Myocyte (in vitro differentiated cells): ENCODE measurements around the gene ENO2. TPM values are rescaled to one million over a fixed set of nuclear protein-coding genes. Genes with fewer than 3 reads are reported as not detected.
"Not testable (repeated sequence)": the region's sequence is repeated elsewhere in the genome, so short reads cannot be mapped to it uniquely, and the experiment has no call there.

Source experiments
- DNase-seq: peaks from one replicate; pipeline ENCODE4 v3.0.0-alpha.2; 2012; ENCODE audit warnings: low read depth
- polyA plus RNA-seq: library from polyadenylated mRNA; unstranded; fragments of >200 nt; gene quantifications from one replicate; pipeline ENCODE4 v1.2.1, GENCODE V29; 2012; ENCODE audit warnings: missing spikeins
- total RNA-seq: library from RNA; depleted of rRNA; stranded (reverse); fragments of >200 nt; gene quantifications from 2 replicates; pipeline ENCODE4 v1.2.3, GENCODE V29; 2014

ENO2 gene
- total RNA-seq: 9.0 and 9.9 TPM in 2 replicates
- 77.6 TPM for polyA plus RNA-seq

DNA sequence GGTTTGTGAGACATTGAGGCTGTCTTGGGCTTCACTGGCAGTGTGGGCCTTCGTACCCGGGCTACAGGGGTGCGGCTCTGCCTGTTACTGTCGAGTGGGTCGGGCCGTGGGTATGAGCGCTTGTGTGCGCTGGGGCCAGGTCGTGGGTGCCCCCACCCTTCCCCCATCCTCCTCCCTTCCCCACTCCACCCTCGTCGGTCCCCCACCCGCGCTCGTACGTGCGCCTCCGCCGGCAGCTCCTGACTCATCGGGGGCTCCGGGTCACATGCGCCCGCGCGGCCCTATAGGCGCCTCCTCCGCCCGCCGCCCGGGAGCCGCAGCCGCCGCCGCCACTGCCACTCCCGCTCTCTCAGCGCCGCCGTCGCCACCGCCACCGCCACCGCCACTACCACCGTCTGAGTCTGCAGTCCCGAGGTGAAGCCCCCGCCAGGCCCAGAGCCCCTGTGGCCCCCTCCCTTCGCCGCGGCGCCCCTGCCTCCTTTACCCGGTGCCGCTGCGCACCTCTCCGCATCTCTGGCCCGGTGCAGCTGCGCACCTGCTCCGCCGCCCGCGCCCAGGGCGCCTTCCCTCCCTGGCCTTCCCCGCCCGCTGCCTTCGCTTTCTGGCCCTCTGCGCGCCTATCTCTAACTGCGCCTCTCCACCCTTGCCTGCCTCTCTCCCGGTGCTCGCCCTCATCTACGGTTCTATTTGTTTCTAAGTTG is at the start of gene ENO2:
Gene ENO2 (plus strand): TSS at position 335 of the 701 bp plus-strand sequence. CDS start 1,253 bp downstream, outside the sequence.
- DNase-seq: peak; percentile 66

DNA sequence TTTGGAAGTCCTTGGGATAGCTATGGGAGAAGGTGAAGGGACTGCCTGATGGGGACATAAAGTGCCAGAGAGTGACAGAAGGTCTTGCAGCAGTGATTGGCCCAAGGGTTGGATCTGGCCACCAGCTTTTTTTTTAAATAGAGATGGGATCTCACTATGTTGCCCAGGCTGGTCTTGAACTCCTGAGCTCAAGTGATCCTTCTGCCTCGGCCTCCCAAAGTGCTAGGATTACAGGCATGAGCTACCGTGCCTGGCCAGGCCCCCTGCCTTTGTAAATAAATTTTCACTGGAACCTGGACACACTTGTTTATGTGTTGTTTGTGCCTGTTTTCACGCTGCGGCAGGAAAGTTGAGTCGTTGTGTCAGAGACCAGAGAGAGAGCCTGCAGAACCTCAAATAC is 49.1 kb upstream of the ENO2 start:
- DNase-seq: not testable (repeated sequence)

DNA sequence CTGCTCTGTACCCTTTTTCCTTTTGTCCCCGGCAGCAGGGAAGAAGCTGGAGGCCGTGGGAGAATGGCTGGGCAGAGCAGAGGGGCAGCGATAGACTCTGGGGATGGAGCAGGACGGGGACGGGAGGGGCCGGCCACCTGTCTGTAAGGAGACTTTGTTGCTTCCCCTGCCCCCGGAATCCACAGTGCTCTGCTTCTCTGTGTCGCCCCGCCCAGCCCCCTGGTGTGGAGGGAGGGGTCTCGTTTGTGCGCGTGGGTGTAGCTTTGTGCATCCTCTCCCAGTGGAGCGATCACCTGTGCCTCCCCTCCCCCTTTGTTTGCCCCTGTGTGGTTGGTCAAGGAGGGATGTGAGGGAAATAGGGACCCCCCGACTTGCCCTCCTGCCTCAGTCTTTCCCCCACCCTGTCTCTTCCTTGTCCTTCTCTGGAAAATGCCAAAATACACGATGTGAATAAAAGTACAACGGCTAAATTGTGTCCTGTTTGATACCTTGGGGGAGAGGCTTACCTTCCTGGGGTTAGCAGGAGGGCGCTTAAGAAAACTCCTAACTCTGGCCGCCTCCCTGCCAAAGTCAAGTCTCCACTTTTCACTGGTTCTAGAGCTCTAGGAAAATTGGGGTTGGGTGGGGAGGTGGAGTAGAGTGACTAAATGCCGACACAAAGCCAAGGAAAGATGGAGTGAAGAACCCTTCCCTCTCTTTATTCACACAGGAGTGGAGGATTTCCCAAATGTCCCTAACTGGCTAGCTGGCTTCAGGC is 48.0 kb upstream of the ENO2 start:
- DNase-seq: no peak

DNA sequence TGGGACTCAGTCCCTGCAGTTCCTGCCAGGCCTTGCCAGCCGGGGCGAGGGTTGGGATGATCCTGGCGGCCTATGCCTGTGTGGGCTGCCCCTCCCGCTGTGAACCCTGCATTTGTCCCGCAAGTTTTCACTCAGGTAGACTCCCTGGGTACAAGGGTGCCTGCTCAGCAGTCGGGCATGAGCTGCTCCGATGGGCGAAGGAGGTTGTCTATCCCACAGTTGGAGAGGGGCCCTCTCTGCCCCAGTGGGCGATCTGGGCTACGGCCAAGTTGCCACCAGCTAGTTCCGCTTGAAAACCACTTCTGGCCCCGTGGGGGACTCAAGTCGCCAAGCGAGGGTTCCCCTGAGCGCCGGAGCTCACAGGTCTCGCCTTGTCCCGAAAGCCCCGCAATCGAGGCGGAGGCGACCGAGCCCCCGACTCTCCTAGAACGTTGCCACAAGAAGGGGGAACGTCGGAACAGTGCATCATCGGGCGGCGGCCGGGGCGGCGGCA is 47.4 kb upstream of the ENO2 start:
- no peak for DNase-seq

DNA sequence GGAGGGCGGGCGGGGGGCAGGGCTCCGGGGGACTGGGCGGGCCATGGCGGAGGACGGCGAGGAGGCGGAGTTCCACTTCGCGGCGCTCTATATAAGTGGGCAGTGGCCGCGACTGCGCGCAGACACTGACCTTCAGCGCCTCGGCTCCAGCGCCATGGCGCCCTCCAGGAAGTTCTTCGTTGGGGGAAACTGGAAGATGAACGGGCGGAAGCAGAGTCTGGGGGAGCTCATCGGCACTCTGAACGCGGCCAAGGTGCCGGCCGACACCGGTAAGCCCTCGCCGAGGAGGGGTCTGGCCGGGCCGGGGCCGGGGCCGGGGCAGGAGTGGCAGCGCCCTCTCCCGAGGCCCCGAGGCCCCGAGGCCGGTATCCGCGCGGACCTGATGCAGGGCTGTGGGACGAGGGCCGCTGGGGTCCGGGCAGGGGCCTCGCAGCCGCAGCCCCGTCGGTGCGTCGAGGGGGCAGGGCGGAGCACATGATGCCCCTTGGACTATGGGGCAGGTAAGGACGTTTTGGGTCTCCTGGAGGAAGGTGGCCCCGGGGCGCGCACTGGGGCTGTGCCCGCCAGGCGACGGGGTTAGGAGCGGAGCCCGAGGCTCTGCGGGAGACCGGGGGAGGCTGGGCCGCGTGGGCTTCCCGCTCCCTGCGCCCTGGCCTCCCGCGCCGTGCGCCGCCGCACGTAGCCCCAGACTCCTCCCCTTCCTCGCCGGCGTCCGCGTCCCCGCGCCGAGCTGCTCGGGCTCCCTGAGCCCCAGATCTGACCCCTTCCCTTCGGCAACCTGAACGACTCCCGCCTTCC is 46.8 kb upstream of the ENO2 start, which contains the start of gene TPI1:
Gene TPI1 (plus strand): TSS at position 119 of the 798 bp plus-strand sequence. CDS start 36 bp downstream, at position 155.
- DNase-seq: peak; percentile 77

DNA sequence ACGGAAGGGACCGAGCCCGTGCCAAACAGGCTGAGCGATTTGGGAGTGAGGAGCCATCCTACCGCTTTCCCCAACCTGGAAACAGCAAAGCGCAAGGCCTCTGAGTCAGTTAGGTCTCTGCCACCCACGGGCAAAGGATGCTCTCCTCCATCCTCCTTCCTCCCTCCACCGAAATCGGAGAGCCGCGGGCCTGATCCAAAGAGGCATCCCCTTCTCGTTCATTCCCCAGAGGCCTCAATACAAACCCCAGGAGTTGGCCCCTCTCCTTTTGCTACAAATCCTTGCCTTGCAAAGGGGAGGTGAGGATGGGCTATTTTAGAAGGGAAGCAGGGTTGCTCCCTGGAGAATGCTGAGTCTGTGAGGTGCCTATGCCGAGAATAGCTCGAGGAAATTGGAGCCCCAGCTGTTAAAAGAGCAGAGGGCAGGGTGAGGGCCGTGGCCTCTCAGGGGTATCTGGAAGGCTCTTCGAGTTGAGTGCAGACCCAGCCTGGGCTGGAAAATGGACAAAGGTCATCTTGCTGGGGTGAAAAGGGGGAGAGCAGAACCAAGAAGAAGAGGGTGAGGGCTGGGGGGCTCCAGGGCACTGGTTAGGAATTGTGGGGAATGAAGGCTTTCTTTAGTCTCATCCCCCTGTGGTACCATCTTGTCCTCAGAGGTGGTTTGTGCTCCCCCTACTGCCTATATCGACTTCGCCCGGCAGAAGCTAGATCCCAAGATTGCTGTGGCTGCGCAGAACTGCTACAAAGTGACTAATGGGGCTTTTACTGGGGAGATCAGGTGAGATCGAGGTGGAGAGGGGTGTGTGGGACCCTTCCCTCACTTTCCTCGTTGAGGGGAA is 46.0 kb upstream of the ENO2 start:
- DNase-seq: peak; percentile 70

DNA sequence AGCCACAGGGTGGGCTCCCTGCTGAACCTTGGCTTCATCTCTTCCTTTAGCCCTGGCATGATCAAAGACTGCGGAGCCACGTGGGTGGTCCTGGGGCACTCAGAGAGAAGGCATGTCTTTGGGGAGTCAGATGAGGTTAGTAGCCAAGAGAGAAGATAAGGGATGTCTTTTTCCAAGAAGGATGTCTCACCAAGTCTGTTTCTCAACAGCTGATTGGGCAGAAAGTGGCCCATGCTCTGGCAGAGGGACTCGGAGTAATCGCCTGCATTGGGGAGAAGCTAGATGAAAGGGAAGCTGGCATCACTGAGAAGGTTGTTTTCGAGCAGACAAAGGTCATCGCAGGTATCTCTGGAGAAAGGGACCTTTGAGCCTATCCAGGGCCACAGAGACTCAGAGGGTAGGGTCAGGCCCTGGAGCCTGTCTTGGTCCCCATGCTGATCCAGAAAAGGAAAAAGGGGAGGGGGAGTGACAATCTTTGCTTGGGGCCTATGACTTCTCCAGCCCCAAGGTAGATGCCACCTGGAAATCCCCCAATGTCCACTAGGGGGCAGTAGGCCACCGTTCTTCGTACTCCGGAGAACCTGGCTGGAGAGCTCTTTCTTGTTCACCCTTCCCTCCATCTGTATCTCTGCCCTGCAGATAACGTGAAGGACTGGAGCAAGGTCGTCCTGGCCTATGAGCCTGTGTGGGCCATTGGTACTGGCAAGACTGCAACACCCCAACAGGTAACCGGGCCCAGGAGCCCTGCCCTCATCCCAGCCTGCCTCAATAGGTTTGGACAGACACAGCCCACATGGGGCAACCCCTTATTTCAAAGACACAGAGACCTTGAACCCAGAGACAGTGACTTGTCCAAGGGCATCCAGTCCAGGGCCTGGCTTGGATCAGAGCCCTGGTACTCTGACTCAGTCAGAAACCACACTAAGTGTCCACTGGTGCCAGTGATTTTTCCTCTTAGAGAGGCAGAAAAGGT is 45.0 kb upstream of the ENO2 start:
- DNase-seq: peak; percentile 79

DNA sequence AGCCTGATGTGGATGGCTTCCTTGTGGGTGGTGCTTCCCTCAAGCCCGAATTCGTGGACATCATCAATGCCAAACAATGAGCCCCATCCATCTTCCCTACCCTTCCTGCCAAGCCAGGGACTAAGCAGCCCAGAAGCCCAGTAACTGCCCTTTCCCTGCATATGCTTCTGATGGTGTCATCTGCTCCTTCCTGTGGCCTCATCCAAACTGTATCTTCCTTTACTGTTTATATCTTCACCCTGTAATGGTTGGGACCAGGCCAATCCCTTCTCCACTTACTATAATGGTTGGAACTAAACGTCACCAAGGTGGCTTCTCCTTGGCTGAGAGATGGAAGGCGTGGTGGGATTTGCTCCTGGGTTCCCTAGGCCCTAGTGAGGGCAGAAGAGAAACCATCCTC is 44.1 kb upstream of the ENO2 start:
- DNase-seq: not testable (repeated sequence)

DNA sequence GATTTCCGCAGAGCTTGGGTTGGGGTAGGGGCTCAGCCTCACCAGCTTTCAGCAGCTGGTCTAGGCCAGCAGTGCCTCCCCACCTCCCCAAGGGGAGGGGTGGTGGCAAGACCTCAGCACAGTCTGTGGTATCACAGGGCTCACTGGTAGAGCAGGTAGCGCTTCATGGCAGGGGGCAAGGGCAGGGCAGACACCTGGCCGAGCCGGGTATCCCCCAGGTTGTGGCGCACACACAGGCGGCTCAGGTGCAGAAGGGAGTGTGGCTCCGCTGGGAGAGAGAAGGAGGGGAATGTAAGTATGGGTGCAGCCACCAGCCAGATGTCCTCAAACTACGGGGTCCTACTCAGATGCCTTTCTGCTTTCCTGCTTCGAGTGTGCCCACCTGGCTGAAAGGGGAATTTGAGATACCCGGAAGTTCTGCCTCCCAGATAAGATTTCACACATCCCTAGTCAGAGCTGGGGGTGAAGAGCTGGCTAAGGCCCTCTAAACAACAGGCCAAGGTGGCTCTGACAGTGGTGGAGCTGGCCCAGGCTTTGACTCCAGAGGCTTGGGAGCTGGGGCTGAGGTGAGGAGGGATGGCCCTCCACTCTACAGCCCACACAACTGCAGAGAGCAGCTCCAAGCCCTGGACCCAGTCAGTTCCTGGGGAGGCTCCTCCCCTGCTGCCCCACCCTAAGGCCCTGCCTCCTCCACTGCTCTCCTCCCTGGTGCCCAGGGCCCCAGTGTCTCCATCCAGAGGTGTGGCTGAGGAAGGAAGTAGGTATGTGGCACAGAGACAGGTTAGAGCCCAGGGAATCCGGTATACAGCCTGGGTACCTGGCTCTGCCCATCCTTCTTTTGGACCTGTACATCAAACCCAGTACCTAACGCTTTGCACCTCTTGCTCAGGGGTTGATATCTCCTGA is 43.1 kb upstream of the ENO2 start:
- DNase-seq: peak; percentile 34

DNA sequence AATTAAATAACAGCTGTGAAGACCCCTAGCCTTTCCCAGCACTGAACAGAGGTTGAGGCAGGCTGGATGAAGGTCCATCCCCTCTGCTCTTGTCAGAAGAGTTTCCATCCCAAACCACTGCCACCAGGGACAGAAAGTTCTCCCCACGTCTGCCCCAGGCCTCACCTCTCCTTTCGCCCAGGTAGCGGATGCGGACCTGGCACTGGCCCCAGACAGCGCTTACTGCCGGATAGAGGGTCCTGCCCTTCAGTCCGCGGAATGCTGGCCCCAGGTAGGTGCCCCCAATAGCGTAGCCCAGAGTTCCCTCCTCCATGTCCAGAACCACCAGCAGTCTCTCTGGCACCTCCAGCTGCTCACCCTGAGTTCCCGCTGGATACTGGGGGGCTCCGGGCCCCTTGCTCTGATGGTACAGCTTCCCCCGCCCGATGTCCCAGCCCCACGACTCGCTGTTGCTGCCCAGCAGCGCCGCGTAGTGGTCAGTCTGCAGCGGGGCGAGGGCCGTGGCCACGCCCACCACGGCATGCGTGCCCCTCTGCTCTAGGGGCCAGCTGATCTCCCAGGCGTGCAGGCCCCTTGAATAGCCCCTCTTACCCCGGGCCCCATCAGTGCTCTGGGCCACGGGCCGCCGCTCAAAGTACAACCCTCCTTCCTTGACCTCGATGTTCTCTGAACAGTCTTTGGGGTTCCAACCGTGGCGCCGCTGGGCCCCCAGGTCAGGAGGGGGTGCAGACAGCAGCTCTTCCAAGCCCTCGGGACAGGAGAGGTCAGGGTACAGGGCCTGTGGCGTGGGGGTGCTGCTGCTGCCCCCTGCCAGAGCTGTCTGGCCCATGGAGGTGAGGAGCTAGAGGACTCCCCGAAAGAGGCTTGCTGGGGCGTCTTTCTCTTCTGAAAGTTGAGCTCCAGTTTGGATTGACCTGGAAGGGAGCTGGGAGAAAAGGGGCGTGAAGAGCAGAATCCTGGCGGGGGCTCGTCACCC is 42.0 kb upstream of the ENO2 start:
- peak; percentile 80 for DNase-seq

DNA sequence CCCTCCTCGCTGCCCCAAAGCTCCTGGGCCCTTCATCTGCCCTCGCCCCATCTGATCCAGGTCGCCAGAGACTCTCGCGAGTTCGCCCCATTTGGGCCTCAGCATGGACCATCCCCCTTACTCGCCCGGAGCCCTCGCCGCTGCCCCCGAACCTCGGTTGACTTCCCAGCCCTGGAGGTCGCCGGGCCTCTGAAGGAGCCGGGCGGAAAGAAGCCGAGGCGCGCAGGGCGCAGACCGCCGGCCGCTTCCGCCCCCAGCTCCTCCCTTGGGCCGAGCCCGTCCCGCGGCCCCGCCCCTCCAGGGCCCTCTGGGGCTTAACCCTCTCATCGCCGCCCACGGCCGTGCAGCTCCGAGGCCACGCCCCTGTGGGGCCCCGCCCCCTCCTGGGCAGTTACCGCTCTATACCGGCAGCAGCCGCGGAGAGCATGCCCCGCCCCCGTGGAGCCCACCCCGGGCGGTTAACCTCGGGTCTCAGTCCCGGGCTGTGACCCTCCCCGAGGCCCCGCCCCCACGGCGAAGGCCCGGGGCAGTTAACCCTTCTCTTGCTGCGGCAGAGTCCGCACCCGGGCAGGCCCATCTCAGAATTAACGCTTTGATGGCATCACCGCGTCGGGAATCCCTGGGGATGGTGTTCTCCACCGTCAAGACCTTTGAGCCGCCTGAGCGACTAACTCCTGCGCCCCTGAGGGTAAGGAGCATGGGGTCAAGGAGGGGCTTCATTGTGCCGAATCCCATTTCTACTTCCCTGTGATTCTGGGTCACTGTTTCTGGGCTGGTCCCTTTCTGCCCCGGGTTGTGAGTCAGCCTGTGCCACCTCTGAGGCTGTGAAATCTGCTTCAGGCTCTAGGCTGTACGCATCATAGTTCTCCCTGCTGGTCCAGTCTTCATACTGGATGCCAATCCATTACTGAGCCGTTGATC is 41.0 kb upstream of the ENO2 start, which contains the start of gene SPSB2:
Gene SPSB2 (minus strand): TSS at position 210 of the 921 bp plus-strand sequence. CDS start 402 bp downstream, outside the sequence.
- DNase-seq: peak; percentile 96

DNA sequence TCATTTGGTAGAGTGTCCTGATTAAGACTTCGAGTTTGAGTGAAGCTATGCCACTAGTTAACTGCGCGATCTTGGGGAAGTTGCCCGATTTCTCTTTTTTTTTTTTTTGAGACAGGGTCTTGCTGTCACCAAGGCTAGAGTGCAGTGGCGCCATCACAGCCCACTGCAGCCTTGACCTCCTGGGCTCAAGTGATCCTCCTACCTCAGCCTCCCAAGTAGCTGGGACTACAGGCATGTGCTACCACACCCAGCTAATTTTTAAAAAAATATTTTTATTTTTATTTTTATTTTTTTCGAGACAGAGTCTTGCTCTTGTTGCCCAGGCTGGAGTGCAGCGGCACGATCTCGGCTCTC is 40.4 kb upstream of the ENO2 start:
- not testable (repeated sequence) for DNase-seq

DNA sequence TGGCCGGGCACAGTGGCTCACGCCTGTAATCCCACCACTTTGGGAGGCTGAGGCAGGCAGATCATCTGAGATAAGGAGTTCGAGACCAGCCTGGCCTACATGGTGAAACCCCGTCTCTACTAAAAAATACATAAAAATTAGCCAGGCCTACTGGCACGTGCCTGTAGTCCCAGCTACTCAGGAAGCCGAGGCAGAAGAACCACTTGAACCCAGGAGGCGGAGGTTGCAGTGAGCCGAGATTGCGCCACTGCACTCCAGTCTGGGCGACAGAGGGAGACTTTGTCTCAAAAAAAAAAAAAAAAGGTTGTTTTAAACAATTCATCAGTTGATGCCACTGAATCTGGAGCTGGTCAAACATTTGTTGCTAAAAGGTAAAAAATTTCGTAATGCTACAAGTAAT is 34.6 kb upstream of the ENO2 start:
- DNase-seq: not testable (repeated sequence)

DNA sequence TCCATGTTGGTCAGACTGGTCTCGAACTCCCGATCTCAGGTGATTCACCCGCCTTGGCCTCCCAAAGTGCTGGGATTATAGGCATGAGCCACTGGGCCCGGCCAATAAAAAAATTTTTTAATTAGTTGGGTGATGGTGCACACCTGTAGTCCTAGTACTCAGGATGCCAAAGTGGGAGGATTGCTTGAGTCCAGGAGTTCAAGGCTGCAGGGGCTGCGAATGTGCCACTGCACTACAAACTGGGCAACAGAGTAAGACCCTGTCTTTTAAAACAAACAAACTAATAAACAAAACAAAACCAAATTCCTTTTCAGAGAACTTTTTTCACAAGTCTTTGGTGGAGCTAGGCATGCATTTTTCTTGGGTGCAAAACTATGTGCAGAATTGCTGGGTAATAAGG is 31.1 kb upstream of the ENO2 start:
- DNase-seq: no peak

DNA sequence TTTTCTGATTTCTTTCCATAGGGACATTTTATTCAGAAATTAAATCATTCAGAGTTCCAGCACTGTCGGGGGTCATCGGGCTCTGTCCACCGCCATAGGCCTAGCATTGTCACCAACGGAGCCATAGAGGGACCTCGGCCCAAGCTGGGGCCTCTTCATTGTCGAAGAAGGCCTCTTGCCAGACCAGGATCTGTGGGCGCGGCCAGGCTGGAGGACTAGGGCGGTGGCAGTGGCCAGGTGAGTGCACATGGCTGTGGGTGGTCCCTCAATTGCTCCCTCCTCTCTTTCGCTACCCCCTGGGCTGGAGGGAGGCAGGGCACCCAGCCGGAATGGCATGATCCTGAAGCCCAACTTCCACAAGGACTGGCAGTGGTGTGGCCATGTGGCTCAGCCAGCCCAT is 30.7 kb upstream of the ENO2 start:
- no peak for DNase-seq

DNA sequence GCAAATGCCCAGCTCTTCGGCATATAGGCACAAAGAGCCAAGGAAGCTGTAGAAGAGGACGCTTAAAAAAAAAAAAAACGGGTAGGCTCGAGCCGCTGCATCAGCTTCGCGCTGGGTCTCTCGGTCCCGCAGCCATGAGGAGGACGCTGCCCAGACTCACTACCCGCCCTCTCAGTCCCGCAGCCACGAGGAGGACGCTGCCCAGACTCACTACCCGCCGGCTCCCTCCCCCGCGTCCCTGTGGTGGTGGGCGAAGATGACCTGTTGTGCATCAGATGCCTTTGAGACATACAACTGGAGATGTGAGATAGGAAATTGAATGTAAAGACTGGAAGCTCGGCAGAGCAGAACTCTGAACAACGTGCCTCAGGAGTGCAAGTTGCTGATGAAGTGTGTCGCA is 29.8 kb upstream of the ENO2 start:
- DNase-seq: no peak
